Stimulated activated CD4-positive, alpha-beta T cell treated with anti-CD3 and anti-CD28 coated beads, Interleukin-4, amount 100 ng/mL, for 24 hours (primary cell): ENCODE measurements around the gene MAP1LC3C.

Experiments
- DNase-seq: peaks from one replicate; pipeline ENCODE4 v3.0.0-alpha.2; 2020

The MAP1LC3C gene

DNA sequence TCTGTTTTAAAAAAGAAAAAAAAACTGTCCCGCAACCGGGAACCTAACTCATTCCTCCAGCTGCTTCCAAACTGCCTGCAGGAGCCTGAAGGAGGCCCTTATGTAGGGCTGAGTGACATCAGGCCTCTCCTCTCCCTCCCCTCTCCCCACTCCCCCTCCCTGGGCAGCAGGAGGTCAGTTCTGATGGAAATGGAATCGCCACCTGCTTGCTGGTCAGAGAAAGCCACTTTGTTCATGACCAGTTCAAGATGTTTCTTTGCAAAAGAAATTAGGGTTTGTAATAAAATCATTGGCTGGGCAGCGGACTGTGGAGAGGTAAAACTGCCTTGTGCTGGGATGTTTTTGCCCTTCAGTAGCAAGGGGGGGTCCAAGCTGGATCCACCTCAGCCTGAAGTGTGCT, at the start of gene MAP1LC3C:
MAP1LC3C (minus strand) TSS at position 73 of the 400 bp plus-strand sequence. CDS start 90 bp downstream, outside the sequence.
- DNase-seq = no peak

DNA sequence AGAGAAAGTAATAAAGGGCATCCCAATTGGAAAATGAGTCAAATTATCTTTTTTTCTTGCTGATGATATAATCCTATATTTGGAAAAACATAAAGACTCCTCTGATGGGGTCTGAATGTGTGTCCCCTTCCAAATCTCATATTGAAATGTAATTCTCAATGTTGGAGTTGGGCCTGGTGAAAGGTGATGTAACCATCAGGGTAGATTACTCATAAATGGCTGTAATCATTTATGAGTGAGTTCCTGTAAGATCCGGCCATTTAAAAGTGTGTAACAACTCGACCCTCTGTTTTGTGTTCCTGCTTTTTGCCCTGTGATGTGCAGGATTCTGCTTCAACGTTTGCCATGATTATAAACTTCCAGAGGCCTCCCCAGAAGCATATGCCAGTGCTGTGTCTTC, 44.3 kb upstream of the MAP1LC3C start:
- no peak for DNase-seq

DNA sequence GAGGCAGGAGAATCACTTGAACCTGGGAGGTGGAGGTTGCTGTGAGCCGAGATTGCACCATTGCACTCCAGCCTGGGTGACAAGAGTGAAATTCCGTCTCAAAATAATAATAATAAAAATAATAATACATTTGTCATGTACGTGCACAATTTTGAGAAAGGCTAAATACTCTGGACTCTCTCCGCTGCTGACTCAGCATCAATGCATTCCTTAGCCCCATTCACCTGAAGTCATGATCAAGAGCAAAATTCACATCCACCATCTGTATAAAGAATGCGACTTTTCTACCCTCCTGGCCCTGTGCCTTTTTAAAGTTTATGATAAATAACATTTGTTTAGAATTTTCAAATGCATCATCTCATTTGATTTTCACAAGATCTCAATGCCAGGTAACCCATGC, 35.5 kb upstream of the MAP1LC3C start:
- no peak for DNase-seq

DNA sequence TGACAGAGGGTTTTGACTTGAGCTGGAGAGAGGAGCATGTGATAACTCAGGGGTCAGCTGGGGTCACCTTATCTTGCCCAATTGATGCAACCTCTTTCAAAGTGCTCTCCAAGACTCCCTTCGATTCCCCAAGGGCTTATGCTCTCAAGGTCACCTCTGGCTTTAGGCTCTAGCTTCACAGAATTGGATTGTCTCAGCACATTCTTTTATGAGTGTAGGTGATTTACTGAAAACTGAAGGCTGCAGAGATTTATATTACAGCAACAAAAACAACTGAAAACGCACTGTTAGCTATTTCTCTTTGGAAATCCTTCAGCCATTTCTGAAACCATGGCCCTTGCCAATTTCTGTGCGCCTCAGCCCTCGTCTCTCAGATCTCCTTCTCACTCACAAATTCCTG, 34.5 kb upstream of the MAP1LC3C start:
- no peak for DNase-seq

DNA sequence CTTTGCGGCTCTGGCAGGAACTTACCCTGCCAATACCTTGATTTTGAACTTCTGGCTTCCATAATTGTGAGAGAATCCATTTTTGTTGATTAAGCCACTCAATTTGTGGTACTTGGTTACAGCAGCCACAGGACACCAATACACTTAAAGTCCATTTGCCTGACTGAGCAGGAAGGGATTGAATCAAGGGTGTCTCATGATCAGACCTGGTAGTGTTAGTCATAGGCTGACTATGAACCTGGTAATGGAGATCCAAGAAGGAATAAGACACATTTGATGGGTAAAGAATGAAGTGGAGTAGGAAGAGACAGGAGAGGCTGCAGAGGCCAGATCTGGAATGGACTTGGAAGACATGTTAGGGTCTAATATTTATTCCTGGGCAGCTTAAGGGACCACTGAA, 31.2 kb upstream of the MAP1LC3C start:
- DNase-seq = no peak

DNA sequence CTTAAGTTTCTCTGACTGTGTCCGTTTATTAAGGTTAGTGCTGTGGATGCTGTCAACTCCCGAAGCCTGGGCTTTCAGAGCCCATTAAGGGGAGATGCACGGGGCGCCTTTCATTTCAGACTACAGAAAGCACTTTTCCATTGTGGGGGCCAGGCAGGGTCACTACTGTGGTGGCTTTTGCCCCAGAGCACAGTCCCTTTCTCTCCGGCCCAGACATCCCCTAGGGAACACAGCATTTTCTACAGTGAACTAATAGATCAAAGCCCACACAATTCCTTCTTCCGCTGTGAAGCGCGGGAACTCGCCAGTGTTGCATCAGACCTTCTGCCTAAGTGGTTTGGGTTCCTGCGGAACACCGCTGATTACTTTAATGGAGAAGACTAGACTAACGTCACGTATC, 26.8 kb upstream of the MAP1LC3C start:
- no peak for DNase-seq

DNA sequence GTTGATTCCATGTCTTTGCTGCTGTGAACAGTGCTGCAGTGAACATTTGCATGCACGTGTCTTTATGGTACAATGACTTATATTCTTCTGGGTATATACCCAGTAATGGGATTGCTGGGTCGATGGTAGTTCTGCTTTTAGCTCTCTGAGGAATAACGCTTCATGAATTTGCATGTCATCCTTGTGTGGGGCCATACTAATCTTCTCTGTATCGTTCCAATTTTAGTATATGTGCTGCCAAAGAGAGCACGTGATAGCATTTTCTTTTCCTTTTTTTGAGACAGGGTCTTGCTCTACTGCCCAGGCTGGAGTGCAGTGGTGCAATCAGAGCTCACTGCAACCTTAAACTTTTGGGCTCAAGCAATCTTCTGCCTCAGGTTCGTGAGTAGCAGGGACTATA, 24.9 kb upstream of the MAP1LC3C start:
- DNase-seq = no peak

DNA sequence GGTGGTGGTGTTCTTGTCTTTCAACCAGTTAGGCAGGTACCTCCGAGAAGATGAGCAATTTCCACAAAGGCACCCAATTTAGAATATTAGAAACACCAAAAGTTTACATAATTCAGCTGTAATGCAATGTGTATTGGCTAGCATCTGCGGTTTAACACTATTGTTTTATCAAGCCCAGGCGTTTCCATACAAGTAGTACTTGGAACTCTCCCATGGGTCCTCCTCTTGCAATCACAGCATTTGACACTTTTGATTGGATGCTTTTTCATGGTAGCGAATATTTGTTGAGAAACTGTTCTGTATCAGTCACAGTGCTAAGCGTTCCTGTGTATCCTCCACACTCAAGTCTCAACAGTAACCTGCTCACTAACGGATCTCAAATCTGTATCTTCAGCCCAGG, 20.1 kb upstream of the MAP1LC3C start:
- DNase-seq = no peak

DNA sequence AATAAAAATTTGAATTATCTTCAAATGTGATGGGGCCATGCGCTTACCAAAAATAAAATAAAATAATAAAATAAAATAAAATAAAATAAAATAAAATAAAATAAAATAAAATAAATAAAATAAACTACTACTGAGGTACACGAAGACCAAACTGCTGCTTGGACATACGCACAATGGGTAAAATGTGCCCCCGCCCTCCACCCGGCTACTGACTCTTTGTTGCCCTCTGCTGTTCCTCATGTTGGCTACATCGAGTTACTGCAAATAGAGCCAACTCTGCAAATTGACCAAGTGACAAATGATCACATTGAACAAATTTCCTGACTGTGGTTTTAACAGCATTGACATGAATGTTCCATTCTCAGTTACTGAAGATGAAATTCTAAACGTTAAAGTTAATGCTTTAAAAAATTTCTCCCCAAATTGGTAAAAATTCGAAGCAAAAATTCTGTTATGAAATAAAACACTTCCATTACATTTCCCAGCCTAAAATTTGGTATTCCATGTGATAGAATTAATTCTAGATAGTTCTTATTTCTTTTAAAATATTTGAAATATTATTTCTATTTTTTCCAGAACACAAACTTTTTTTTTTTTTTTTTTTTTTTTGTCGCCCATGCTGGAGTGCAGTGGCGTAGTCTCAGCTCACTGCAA, 18.8 kb upstream of the MAP1LC3C start:
- peak; percentile 37 for DNase-seq

DNA sequence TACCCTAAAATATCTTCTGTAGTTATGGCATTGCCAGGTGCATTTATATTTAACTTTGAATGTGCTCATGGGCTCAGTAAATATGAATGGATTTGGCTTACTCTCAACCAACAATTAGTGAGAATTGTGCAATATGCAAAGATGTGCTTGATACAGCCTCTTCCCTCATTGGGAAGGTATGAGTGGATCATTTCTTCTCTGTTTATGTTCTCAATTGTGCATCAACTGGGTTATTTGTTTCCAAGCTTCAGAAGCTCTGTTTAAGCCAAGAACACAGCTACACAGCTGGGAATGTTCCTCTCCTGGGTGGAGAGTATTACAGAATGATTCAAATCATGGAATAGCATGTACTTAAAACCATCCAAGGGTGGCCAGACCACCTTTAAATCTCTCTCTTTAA, 17.6 kb upstream of the MAP1LC3C start:
- no peak for DNase-seq

DNA sequence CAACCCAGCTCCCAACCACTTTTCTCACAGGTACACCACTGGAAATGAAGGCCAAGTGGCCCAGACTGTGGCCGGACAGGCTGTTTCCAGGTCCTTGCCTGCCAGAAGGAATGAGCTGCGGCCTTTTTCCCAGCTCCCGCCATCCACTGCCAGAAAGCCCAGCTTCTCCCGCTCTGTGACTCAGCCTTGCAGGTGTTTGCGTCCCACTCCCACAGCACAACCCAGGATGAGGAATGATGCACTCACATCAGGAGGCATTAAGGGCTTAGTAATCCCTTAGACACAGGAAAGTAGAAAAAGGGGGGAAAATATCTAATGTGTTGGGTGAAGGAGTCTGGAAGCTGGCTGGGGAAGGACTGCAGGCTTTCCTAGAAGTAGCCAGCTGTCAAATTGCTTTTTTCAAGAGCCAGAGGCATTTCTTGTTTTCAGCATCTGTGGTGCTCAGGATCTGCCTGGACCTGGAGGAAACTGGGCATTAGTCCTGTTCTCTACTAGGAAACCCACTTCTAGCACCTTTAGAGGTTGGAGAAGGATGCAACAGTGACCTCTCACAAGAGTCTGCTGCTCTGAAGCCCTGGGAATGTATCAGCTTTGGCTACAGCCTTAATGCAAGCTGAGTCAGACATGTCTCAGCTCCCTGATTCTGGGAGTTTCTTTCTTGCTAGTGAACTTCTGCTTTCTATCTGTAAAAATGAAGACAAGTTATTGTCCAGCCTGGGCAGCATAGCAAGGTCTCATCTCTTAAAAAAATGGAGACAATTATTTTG, 13.2 kb upstream of the MAP1LC3C start:
- DNase-seq = no peak

DNA sequence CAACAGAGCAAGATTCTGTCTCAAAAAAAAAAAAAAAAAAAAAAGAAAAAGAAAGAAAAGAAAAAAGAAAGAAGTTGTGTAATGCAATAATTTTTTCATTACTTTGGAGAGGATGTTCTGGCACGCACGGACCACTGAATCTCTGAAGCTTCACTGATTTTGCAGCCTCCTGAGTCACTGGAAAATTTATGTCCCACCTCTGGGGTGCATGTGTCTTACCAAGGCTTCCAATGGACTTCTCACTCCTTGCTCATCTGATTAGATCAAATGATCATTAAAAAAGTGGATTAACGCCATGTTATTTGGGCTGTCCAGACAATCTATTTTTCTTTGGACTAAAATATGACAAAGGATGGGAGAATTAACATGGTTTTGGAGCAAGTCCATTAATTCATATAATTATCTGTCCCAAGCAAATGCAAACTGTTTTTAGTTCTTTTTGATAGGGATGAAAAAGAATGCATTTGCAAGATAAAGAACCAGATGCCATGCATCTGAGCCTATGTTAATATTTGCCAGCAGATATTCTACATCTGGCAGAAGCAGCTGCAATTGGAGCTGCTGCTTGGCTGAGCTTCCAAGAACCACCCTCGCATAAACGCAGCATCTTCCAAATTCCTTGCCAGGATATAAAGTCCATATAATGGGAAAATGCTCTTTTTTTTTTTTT, 10.1 kb upstream of the MAP1LC3C start:
- no peak for DNase-seq

DNA sequence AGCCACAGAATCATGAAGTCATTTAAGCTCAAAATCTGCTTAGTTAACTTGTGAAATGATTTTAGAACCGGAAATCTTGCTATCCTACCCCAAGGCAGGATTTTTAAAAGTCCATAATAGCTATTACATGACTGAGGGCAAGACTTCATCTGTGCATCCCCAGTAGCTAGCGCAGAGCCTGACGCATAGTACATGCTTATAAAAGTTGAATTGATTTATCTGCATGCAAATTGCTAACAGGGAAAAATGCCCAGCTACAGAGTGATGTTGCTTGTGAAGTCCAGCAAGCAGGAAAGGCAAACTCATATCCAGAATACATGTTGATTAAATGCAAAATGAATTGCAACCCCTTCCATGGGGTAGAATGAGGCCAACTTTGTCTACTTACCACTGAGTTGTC, 8.1 kb upstream of the MAP1LC3C start:
- no peak for DNase-seq

DNA sequence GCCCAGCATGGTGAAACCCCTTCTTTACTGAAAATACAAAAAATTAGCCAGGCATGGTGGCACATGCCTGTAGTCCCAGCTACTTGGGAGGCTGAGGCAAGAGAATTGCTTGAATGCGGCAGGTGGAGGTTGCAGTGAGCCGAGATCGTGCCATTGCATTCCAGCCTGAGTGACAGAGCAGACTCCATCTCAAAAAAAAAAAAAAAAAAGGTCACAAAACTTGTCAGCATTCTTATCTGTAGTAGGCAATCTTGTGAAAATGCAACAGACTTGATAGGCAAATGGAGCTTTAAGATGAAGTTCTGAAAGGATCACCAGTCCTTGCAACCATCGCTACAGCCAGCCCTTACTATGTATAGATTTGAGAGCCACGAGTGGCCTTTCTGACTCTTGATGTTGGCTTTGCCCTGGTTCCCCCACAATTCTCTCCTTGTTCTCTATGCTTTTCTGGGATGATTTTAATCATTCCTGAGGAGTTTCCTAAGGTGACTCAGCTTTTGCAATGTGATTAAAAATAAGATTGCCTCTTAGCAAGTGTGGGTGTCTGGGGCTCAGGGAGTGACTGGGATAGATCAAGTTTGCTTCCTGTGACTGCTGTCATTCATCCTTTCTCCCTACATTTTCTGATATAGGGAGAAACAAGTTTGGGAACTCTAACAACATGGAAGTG, 7.1 kb upstream of the MAP1LC3C start:
- DNase-seq = no peak

DNA sequence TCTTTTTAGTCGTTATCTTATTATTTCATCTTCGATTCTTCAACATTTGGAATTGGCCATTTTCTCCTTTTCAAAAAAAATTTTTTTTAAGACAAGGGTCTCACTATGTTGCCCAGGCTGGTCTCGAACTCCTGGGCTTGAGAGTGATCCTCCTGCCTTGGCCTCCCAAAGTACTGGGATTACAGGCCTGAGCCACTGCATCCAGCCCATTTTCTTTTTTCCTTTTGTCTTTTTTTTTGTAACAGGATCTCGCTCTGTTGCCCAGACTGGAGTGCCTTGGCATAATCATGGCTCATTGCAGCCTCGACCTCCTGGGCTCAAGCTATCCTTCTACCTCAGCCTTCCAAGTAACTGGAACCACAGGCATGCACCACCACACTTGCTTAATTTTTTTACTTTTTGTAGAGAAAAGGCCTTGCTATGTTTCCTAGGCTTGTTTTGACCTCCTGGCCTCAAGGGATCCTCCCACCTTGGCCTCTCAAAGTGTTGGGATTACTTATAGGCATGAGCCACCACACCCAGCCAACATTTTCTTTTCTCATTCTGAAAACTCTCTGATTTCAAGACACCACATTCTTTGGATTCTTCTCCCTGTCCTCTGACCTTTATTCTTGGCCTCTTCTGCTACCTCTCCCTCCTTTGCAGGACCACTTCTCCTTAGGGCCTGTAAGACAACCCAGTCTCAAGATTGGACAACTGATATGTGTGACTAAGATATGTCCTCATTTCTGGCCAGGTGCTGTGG, 6.0 kb upstream of the MAP1LC3C start:
- no peak for DNase-seq

DNA sequence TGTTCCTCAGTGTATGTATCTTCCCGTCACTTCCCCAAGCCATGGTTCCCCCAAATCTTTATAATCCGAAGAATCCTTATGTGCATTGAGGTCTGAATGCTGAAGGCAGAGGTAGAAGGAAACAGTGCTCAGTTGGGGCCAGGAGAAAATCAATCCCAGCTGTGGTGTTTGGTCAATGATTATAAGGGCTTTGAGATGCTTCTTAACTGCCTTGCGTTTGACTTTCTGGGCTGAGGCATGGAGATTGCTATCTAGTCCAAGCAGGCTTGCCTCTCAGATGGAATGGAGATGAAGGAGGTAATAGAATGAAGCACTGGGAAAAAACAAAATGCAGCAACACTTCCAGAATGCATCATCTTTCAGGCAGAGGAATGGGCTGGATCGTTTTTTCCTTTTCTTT, 3.6 kb upstream of the MAP1LC3C start:
- no peak for DNase-seq

DNA sequence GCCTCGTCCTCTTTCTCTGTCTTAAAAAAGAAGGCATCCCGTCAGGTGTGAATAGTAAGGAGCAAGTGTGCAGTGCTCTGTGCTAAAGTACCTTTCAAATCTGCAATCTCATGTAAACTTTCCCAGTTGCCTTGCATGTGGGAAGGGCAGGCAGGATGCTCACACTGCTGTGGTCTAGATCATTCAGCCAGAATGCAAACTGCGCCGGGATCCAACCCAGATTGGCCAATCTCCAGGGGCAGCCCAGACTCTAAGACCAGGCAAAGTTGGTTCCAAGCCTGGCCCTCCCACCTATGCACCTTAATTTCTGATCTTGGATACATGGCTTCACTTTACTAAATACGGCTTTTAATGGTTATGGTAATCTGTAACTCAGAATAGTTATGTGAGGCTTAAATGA, 3.2 kb upstream of the MAP1LC3C start:
- DNase-seq = no peak

DNA sequence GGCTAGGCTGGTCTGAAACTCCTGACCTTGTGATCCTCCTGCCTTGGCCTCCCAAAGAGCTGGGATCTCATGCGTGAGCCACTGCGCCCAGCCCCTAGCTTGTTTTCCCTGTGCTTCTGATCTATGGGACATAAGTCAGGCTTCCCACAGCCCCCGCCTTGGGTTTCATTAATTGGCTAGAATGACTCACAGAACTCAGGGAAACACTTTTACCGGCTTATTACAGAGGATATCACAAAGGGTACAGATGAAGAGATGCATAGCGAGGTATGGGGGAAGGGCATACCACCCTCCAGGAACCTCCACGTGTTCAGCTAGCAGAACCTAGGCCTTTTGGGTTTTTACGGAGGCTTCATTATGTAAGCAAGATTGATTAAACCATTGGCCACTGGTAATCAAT, 1.5 kb upstream of the MAP1LC3C start:
- DNase-seq = no peak

DNA sequence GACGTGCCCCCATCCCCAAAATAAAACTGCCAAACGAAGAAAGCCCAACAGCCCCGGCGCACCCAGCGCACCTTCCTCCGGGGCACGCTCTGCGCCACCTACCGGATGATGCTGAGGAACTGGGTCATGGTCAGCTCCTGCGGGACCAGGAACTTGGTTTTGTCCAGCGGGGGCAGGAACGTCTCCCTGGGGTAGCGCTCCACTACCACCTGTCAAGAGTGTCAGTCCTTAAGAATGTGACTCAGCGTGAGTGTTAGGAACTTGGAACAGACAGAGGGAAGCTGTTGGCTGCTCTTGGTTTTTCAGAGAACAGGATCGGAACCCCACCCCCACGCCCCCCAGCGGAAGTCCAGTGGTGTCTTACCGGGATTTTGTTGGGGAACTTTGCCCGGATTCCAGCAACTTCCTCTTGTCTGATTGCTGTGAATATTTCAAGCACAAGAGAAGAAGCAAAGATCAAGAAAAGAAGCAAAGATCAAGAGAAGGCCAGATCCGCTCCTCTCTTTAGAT, 431 bp downstream of the MAP1LC3C start:
- peak; percentile 49 for DNase-seq

DNA sequence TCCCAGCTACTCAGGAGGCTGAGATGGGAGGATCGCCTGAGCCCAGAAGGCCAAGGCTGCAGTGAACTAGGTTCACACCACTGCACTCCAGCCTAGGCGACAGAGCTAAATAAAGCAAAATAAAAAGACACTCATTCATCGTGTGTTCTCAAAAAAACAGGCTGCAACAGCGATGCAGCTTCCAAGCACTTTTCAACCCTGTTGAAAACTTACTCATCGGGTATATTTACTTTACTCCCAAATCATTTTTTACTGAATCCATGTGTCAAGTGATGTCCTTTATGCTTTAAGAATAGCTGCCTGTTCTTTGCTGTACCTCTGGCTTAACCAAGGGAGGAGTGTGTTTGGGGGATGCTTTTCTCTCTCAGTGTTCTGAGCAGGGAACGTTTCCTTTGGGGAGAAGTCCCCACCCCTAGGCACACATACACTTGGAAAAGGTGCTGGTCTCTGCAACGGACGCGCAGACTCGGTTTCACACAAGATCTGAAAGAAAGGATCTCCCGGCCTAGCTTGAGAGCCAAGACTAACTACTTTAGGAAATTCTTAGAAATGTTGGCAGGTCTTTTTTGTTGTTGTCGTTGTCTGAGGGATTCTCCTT, 1.4 kb downstream of the MAP1LC3C start:
- no peak for DNase-seq

DNA sequence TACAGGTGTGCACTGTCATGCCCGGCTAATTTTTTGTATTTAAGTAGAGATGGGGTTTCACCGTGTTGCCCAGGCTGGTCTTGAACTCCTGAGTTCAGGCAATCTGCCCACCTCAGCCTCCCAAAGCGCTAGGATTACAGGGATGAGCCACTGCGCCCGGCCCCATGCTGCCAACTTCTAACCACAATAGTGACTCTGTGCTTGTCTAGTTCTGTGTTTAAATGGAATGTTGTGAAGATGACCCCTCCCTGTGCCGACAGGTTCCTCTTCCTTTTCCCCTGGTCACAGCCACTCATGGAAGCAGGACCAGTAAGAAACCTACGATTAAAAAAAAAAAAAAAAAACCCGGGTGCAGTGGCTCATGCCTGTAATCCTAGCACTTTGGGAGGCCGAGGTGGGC, 4.7 kb downstream of the MAP1LC3C start:
- no peak for DNase-seq

DNA sequence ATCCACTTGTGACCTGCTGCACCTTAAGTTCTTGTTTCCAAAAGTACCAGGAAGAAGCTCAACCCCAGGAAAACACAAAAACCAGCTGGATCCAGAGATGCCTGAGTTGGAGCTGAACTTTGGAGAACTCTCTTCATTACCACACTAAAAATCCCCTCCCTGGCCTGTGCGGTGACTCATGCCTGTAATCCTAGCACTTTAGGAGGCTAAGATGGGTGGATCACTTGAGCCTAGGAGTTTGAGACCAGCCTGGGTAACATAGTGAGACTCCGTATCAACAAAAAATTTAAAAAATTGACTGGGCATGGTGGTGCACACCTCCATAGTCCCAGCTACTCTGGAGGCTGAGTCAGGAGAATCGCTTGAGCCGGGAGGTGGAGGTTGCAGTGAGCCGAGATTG, 6.2 kb downstream of the MAP1LC3C start:
- no peak for DNase-seq
